Middle frontal gyrus (tissue), 1 donor: ENCODE measurements around the gene MAL.
"Not testable (repeated sequence)": the region's sequence is repeated elsewhere in the genome, so short reads cannot be mapped to it uniquely, and the experiment has no call there.

Experiments
- DNase-seq: peaks from one replicate; pipeline ENCODE4 v3.0.0-alpha.2; 2015; ENCODE audit warnings: low spot score; ENCODE audit errors: extremely low spot score

The MAL gene

GRCh38 chr2:95032341-95032740 is 6.8 kb downstream of the MAL start:
- no peak for DNase-seq

GRCh38 chr2:95032868-95033603 is 7.5 kb downstream of the MAL start:
- DNase-seq = no peak

GRCh38 chr2:95034221-95034620 is 8.7 kb downstream of the MAL start:
- DNase-seq = no peak

- DNase-seq = no peak
These were observed 9.3 kb downstream of the MAL start for GRCh38 chr2:95034818-95035217.

GRCh38 chr2:95036596-95037383 is 11.3 kb downstream of the MAL start:
- no peak for DNase-seq

GRCh38 chr2:95037384-95037839 is 11.9 kb downstream of the MAL start:
- DNase-seq = no peak

GRCh38 chr2:95037841-95038585 is 12.5 kb downstream of the MAL start:
- not testable (repeated sequence) for DNase-seq

GRCh38 chr2:95038635-95039298 is 13.3 kb downstream of the MAL start:
- DNase-seq = no peak

- DNase-seq = no peak
These were observed 13.9 kb downstream of the MAL start for GRCh38 chr2:95039363-95039762.

GRCh38 chr2:95039978-95040377 is 14.5 kb downstream of the MAL start:
- DNase-seq = no peak

- no peak for DNase-seq
These were observed 14.9 kb downstream of the MAL start for GRCh38 chr2:95040426-95040825.

- DNase-seq = no peak
These were observed 15.7 kb downstream of the MAL start for GRCh38 chr2:95041060-95041823.

- no peak for DNase-seq
These were observed 16.4 kb downstream of the MAL start for GRCh38 chr2:95041824-95042442.

GRCh38 chr2:95042472-95043271 is 17.2 kb downstream of the MAL start:
- DNase-seq = no peak

- no peak for DNase-seq
These were observed 18.0 kb downstream of the MAL start for GRCh38 chr2:95043300-95044093.

- no peak for DNase-seq
These were observed 19.1 kb downstream of the MAL start for GRCh38 chr2:95044601-95045000.

GRCh38 chr2:95046371-95047112 is 21.0 kb downstream of the MAL start:
- no peak for DNase-seq
